Measurements from ENCODE around the gene SLIT3. TPM values are rescaled to one million over a fixed set of nuclear protein-coding genes. Genes with fewer than 3 reads are reported as not detected.

SLIT3 gene
- total and polyA plus RNA-seq, 10 of the 15 experiments (the other 5 are each of a cell fraction or from before 2014, with no cell fraction given) = 0.05 TPM; not detected in 9

DNA sequence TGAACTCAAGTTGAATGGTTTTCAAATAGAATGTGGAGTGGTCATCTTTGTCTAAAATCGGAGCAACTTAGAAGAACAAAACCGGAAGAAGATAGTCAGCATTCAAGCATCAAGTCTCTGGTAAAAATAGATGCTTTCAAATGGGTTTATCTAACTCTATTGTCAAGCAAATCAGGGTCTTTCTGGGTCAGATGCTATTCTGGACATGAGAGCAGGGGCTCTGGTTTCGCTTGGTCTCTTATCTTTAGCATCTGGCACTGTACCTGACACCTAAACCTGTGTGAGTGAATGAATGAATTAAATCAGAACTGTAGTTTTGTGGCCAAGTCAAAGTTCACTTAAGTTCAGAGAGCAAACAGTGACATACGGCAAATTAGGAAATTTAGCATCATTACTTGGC, 173.5 kb downstream of the SLIT3 start (continued):
- TF ChIP-seq, protein P1, sequence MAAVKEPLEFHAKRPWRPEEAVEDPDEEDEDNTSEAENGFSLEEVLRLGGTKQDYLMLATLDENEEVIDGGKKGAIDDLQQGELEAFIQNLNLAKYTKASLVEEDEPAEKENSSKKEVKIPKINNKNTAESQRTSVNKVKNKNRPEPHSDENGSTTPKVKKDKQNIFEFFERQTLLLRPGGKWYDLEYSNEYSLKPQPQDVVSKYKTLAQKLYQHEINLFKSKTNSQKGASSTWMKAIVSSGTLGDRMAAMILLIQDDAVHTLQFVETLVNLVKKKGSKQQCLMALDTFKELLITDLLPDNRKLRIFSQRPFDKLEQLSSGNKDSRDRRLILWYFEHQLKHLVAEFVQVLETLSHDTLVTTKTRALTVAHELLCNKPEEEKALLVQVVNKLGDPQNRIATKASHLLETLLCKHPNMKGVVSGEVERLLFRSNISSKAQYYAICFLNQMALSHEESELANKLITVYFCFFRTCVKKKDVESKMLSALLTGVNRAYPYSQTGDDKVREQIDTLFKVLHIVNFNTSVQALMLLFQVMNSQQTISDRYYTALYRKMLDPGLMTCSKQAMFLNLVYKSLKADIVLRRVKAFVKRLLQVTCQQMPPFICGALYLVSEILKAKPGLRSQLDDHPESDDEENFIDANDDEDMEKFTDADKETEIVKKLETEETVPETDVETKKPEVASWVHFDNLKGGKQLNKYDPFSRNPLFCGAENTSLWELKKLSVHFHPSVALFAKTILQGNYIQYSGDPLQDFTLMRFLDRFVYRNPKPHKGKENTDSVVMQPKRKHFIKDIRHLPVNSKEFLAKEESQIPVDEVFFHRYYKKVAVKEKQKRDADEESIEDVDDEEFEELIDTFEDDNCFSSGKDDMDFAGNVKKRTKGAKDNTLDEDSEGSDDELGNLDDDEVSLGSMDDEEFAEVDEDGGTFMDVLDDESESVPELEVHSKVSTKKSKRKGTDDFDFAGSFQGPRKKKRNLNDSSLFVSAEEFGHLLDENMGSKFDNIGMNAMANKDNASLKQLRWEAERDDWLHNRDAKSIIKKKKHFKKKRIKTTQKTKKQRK (IDR thresholded peaks at IDR 0.05; ENCODE audit: low read depth, low read length) = no peak
- no peak for TF ChIP-seq SUZ12 (IDR thresholded peaks at IDR 0.05; ENCODE audit: unreplicated experiment)

DNA sequence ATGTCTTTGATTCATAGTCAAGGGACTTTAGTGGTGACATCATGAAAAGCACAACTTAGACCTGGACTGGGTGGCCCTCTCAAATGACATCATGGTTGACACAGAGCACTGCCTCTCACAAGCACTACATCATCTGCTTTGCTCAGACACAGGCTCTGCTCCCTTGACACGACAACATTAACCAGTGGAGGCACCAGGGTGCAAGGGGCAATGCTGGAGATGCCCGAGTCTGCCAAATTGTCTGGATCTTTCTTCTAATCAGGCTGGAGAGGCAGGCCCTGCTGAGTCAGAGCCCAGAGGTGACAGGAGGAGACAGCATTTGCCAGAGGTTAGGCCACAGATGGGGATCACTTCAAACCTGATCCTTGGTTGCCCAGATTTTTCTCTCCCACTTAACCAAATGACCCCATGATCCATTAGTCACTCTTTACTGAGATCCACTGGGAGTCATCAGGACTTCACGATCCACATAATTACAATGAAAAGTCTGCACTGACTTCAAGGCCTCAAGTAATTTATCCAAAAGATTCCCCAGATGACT, 174.4 kb downstream of the SLIT3 start:
- no peak overlapping the region for H2AFZ ChIP-seq (ENCODE audit: control insufficient read depth, low read depth, low read length)
- ChIA-PET CTCF (no interaction called here), POLR2A (no interaction called here), RAD21 (ENCODE audit: unreplicated experiment) (no interaction called here), SMC1A (ENCODE audit: uncharacterized antibody, unreplicated experiment) (no interaction called here)
- DNase-seq (ENCODE audit: low read depth, low spot score) (no peak), ATAC-seq (no peak), FAIRE-seq (no peak)
- no peaks in the 10 kb centered on the region for H3K36me3 ChIP-seq (ENCODE audit: control insufficient read depth in 2 of 2, insufficient read depth in 2 of 2, low read length in 1 of 2)
- no peaks in the 10 kb centered on the region for H3K9me3 ChIP-seq (replicated peaks; ENCODE audit: control insufficient read depth, insufficient read depth, low read length)
- BruUV-seq (replicated peaks) = no TSS peak
- WGBS (ENCODE audit: insufficient coverage, insufficient replicate concordance, low lambda C conversion rate, missing lambda C conversion rate) = 8% methylated on average over 3 of the region's 3 CpGs
- peaks cover 0 to 6% of the 10 kb centered on the region in 2 experiments; a peak in 3 of 4 replicates for H3K27me3 ChIP-seq (replicated peaks in 1 of 2; ENCODE audit: control insufficient read depth in 2 of 2, insufficient read depth in 2 of 2, low read length in 1 of 2)
- no peak overlapping the region for H3K4me3 ChIP-seq
- H3K4me2 ChIP-seq (ENCODE audit: control insufficient read depth, insufficient read depth) = no peak overlapping the region
- no peak overlapping the region for H3K27ac ChIP-seq (ENCODE audit: control insufficient read depth, insufficient read depth)
- in situ Hi-C loops (cut with MboI) (no loop called here), intact Hi-C loops (cut with micrococcal nuclease; ENCODE audit: unreplicated experiment) (no loop called here)
- H4K20me1 ChIP-seq (ENCODE audit: control insufficient read depth, insufficient read depth) = no peaks in the 10 kb centered on the region
- no peaks in the 10 kb centered on the region for H3K79me2 ChIP-seq (ENCODE audit: control insufficient read depth, insufficient read depth, low read length)
- no peak overlapping the region for H3K9ac ChIP-seq (ENCODE audit: control insufficient read depth, insufficient read depth, low read length)
- TF ChIP-seq SMARCA5 (IDR thresholded peaks at IDR 0.05) = no peak
- TF ChIP-seq EP300 (IDR thresholded peaks at IDR 0.05; ENCODE audit: borderline replicate concordance in 1 of 2, control insufficient read depth in 1 of 2, low read depth in 2 of 2, low read length in 2 of 2) = no peak
- TF ChIP-seq HDAC6 (IDR thresholded peaks at IDR 0.05; ENCODE audit: unreplicated experiment) = no peak
- TF ChIP-seq BHLHE40 (IDR thresholded peaks at IDR 0.05; ENCODE audit: borderline replicate concordance in 1 of 2, low read depth in 2 of 2, low read length in 1 of 2) = no peak
- no peak for TF ChIP-seq SIN3A (IDR thresholded peaks at IDR 0.05; ENCODE audit: low read depth, low read length)
- TF ChIP-seq, protein P2, sequence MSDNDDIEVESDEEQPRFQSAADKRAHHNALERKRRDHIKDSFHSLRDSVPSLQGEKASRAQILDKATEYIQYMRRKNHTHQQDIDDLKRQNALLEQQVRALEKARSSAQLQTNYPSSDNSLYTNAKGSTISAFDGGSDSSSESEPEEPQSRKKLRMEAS (IDR thresholded peaks at IDR 0.05; ENCODE audit: low read depth, low read length) = no peak
- TF ChIP-seq CHD1 (IDR thresholded peaks at IDR 0.05; ENCODE audit: low read depth, low read length) = no peak
- TF ChIP-seq YBX1 (IDR thresholded peaks at IDR 0.05) = no peak
- no peak for TF ChIP-seq NFYA (IDR thresholded peaks at IDR 0.05; ENCODE audit: borderline replicate concordance, low read depth, low read length)
- TF ChIP-seq TARDBP (IDR thresholded peaks at IDR 0.05; ENCODE audit: borderline replicate concordance) = no peak
- TF ChIP-seq, protein P3, sequence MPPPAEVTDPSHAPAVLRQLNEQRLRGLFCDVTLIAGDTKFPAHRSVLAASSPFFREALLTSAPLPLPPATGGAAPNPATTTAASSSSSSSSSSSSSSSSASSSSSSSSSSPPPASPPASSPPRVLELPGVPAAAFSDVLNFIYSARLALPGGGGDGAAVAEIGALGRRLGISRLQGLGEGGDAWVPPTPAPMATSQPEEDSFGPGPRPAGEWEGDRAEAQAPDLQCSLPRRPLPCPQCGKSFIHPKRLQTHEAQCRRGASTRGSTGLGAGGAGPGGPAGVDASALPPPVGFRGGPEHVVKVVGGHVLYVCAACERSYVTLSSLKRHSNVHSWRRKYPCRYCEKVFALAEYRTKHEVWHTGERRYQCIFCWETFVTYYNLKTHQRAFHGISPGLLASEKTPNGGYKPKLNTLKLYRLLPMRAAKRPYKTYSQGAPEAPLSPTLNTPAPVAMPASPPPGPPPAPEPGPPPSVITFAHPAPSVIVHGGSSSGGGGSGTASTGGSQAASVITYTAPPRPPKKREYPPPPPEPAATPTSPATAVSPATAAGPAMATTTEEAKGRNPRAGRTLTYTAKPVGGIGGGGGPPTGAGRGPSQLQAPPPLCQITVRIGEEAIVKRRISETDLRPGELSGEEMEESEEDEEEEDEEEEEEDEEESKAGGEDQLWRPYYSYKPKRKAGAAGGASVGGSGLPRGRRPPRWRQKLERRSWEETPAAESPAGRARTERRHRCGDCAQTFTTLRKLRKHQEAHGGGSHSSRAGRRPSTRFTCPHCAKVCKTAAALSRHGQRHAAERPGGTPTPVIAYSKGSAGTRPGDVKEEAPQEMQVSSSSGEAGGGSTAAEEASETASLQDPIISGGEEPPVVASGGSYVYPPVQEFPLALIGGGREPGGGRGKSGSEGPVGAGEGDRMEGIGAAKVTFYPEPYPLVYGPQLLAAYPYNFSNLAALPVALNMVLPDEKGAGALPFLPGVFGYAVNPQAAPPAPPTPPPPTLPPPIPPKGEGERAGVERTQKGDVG (CRISPR knock-in tag; IDR thresholded peaks at IDR 0.05) = no peak
- no peaks in the 10 kb centered on the region for H3K4me1 ChIP-seq (ENCODE audit: control insufficient read depth, insufficient read depth, low read length)
